Mammary epithelial cell (primary cell): ENCODE data around the gene GPR119.

Experiments
- EZH2 ChIP-seq: IDR thresholded peaks from 2 replicates; pipeline ENCODE4 v1.6.1; 2012; ENCODE audit warnings: low read length, inconsistent platforms, borderline replicate concordance
- TF ChIP-seq, protein P1 (sequence below), 2 donors: IDR thresholded peaks in 1 of 2; conservative IDR thresholded peaks in 1 of 2; 2 replicates each; pipeline ENCODE4 v1.5.1; 2011 to 2012; ENCODE audit warnings: inconsistent platforms in 2 of 2, low read length in 2 of 2, mild to moderate bottlenecking in 2 of 2, control low read depth in 1 of 2, low read depth in 1 of 2; ENCODE audit not compliant: insufficient read depth in 1 of 2; ENCODE audit errors: extremely low read depth in 1 of 2

DNA sequence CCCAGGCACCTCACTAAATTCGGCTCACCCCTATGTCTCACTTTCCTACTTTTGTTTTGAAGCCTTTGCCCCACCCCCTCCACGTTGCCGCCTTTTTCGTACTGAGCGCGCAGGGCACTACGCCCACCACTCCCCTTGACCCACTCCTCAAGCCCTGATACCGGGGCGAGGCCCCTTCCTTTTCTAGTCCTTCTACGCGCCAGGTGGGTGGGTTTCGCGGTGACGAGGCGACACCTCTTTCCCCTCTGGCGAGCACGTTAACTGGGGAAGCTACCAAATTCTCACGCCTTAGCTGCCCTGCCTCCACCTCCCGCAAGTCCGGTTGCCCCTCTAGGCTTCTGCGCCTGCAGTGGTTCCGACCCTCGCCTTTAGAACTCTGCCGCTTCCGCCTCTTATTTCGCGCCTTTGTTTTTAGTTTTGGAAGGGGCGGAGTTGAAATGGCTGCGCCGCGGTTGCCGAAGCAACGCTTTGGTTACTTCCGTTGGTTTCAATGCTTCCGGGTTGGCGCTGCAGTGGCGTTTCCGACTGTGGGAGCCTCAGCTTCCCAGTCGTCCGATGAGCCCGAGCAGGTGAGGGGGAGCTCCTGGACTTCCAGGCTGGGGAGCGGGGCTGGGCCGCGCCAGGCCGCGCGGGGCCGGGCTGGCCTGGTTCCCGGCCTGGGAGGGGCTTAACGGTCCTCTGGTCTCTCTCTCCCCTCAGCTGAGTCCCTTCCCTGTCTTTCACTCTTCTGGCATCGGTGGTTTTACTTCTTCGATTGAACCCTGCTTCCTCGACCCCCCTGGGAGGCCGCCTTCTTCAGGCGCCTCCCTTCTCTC, 45.9 kb downstream of the GPR119 start, which contains the start of gene SLC25A14:
- TF ChIP-seq, protein P1, sequence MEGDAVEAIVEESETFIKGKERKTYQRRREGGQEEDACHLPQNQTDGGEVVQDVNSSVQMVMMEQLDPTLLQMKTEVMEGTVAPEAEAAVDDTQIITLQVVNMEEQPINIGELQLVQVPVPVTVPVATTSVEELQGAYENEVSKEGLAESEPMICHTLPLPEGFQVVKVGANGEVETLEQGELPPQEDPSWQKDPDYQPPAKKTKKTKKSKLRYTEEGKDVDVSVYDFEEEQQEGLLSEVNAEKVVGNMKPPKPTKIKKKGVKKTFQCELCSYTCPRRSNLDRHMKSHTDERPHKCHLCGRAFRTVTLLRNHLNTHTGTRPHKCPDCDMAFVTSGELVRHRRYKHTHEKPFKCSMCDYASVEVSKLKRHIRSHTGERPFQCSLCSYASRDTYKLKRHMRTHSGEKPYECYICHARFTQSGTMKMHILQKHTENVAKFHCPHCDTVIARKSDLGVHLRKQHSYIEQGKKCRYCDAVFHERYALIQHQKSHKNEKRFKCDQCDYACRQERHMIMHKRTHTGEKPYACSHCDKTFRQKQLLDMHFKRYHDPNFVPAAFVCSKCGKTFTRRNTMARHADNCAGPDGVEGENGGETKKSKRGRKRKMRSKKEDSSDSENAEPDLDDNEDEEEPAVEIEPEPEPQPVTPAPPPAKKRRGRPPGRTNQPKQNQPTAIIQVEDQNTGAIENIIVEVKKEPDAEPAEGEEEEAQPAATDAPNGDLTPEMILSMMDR (conservative IDR thresholded peaks at IDR 0.05 in 1 of 2, IDR thresholded peaks at IDR 0.05 in 1 of 2; ENCODE audit: extremely low read depth in 1 of 2, insufficient read depth in 1 of 2, low read depth in 1 of 2, low read length in 2 of 2): no peak
- no peak for TF ChIP-seq EZH2
